ENCODE data around the gene PPAN.

Gene PPAN

GRCh38 chr19:10113964-10114650 is 7.9 kb downstream of the PPAN start:
- no peak for DNase-seq (ENCODE audit: low read depth)

- DNase-seq (ENCODE audit: low read depth) = no peak
These were observed 8.7 kb downstream of the PPAN start for GRCh38 chr19:10114651-10115391.

- no peak for DNase-seq (ENCODE audit: low read depth)
These were observed 9.4 kb downstream of the PPAN start for GRCh38 chr19:10115392-10116084.

- DNase-seq (ENCODE audit: low read depth) = no peak
These were observed 10.1 kb downstream of the PPAN start for GRCh38 chr19:10116085-10116865.

GRCh38 chr19:10116866-10117616 is 10.9 kb downstream of the PPAN start:
- DNase-seq (ENCODE audit: low read depth) = no peak

GRCh38 chr19:10118960-10119359 is 12.8 kb downstream of the PPAN start:
- DNase-seq (ENCODE audit: low read depth) = no peak

- no peak for DNase-seq (ENCODE audit: low read depth)
These were observed 14.5 kb downstream of the PPAN start for GRCh38 chr19:10120538-10121189.

GRCh38 chr19:10122045-10122444 is 15.9 kb downstream of the PPAN start:
- no peak for DNase-seq (ENCODE audit: low read depth)

GRCh38 chr19:10124429-10124828 is 18.3 kb downstream of the PPAN start:
- no peak for DNase-seq (ENCODE audit: low read depth)

GRCh38 chr19:10126213-10126639 is 20.1 kb downstream of the PPAN start:
- no peak for DNase-seq (ENCODE audit: low read depth)

- DNase-seq (ENCODE audit: low read depth) = no peak
These were observed 26.7 kb downstream of the PPAN start for GRCh38 chr19:10132905-10133304.

GRCh38 chr19:10133596-10133995 is 27.4 kb downstream of the PPAN start:
- DNase-seq (ENCODE audit: low read depth) = no peak

- DNase-seq (ENCODE audit: low read depth) = no peak
These were observed 27.9 kb downstream of the PPAN start for GRCh38 chr19:10134040-10134439.

- no peak for DNase-seq (ENCODE audit: low read depth)
These were observed 29.6 kb downstream of the PPAN start for GRCh38 chr19:10135551-10136334.

GRCh38 chr19:10136936-10137335 is 30.8 kb downstream of the PPAN start:
- no peak for DNase-seq (ENCODE audit: low read depth)

GRCh38 chr19:10137751-10138682 is 31.9 kb downstream of the PPAN start:
- DNase-seq (ENCODE audit: low read depth) = no peak

GRCh38 chr19:10138879-10139795 is 33.0 kb downstream of the PPAN start:
- no peak for DNase-seq (ENCODE audit: low read depth)

- DNase-seq (ENCODE audit: low read depth) = no peak
These were observed 33.8 kb downstream of the PPAN start for GRCh38 chr19:10139952-10140351.

Data from HS-27A (cell line).